ENCODE measurements around the gene ITPKC. TPM values are rescaled to one million over a fixed set of nuclear protein-coding genes. Genes with fewer than 3 reads are reported as not detected.

Gene ITPKC
- total RNA-seq, 2 donors from 2014 or later = 15.2 to 15.6 TPM

DNA sequence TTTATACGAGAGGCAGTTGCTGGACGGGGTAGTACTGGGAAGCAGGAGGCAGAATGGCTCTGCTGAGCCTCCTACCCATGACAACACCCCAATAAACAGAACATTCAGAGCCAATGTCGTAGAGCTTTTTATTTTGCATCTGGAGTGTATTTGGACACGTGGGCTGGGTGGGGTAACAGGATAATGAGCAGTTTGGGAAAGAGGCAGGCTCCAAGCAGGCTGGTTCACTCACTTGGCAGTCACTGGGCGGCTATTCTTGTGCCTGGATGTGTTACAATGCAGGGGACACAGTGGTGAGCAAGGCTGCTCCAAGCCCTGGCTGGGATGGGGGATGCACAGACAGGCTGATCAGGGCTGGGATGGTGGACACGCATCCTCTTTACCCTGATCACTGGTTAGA lies 23.8 kb downstream of the ITPKC start:
- Histone ChIP-seq H3K4me3 (no peak overlapping the region), H3K9me3 (no peaks in the 10 kb centered on the region), H3K4me1 (peaks cover 0 to 23% of the 10 kb centered on the region in 2 donors), H3K36me3 (peaks cover 47% of the 10 kb centered on the region), H3K27me3 (no peaks in the 10 kb centered on the region), H3K27ac (peak overlapping the region; percentile 28 to 58)
- DNase-seq (ENCODE audit: low spot score) = peak; percentile 91
- TF ChIP-seq, protein P1, sequence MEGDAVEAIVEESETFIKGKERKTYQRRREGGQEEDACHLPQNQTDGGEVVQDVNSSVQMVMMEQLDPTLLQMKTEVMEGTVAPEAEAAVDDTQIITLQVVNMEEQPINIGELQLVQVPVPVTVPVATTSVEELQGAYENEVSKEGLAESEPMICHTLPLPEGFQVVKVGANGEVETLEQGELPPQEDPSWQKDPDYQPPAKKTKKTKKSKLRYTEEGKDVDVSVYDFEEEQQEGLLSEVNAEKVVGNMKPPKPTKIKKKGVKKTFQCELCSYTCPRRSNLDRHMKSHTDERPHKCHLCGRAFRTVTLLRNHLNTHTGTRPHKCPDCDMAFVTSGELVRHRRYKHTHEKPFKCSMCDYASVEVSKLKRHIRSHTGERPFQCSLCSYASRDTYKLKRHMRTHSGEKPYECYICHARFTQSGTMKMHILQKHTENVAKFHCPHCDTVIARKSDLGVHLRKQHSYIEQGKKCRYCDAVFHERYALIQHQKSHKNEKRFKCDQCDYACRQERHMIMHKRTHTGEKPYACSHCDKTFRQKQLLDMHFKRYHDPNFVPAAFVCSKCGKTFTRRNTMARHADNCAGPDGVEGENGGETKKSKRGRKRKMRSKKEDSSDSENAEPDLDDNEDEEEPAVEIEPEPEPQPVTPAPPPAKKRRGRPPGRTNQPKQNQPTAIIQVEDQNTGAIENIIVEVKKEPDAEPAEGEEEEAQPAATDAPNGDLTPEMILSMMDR (IDR thresholded peaks at IDR 0.05) = no peak

DNA sequence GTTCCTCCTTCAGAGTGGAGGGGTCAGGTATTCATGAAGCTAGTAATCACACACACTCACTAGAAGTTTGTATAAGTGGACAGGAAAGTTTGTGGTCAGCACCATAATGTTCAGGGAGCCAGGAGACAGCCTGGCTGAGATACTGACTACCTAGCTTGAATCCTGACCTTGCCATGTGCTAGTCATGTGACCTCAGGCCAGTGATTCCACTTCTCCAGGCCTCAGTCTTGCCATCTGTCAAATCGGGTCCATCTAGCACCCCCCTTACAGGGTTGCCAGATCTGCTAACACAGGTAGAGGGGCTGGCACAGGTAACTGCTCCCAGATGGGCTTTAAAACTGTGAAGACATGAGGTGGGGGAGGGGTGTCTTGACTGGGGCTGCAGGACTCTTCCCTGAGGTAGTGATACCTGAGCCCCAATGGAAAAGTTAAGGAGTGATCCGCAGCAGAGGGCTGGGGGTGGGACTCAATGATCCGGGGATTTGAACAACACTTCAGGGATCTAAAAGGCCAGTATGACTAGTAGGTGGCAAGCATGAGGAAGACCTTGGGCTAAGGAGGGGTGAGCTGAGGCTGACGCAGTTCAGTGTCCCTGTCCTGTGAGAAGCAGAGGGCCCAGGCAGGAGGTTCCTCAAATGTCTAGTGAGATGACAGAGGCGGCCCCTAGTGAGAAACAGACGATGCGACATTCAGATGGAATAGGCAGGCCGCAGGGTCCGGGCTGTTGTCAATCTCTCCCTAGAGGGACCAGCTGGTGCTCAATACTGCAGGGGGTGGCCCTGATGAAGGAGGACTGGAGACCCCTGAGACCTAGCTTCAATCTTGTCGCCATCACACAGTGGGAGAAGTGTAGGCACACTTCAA lies 24.8 kb downstream of the ITPKC start:
- TF ChIP-seq, protein P1 (IDR thresholded peaks at IDR 0.05) = no peak
- Histone ChIP-seq H3K4me3 (no peak overlapping the region), H3K4me1 (peaks cover 0 to 26% of the 10 kb centered on the region in 2 donors), H3K27me3 (no peaks in the 10 kb centered on the region), H3K36me3 (peaks cover 36% of the 10 kb centered on the region), H3K9me3 (no peaks in the 10 kb centered on the region), H3K27ac (peak overlapping the region; percentile 28 to 58)
- DNase-seq (ENCODE audit: low spot score) = no peak

DNA sequence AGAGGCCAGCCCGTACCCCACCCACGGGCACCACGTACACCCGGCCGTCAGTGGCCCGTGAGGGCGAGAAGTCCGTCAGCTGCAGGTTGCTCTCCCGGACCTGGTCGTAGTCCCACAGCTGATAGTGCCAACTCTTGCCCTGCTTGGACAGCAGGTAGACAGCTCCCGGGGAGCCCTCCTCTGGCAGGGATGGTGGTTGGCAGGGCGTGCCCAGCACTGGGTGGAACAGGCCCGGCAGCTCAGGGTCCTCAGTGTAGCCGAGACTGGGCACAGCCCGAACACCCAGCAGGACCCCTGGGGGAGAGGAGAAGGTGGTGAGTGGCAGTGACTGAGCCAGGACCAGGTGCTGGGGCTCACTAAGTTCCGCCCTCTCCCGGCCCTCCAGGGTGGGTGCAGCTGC lies 25.6 kb downstream of the ITPKC start:
- H3K9me3 ChIP-seq = no peaks in the 10 kb centered on the region
- no peak overlapping the region for H3K4me3 ChIP-seq
- no peak for DNase-seq (ENCODE audit: low spot score)
- no peaks in the 10 kb centered on the region for H3K27me3 ChIP-seq
- TF ChIP-seq, protein P1 (IDR thresholded peaks at IDR 0.05) = no peak
- peaks cover 0 to 26% of the 10 kb centered on the region in 2 donors for H3K4me1 ChIP-seq
- no peak overlapping the region for H3K27ac ChIP-seq
- peaks cover 29% of the 10 kb centered on the region for H3K36me3 ChIP-seq

DNA sequence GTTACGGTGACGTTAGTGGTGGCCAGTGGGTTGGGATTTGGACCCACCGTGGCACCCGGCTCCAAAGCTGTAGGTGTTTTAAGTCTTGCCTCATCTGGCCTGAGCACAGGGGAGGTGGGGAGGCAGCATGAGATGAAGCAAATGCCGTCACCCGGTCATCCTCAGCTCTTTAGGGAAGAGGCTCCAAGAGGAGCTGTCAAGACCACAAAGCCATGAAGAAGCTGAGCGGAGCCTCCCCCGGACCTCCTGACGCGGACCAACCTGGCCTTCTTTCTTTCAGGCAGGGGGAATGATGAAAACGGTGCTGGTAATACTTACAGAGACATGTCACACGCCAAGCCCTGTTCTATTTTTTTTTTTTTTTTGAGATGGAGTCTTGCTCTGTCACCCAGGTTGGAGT lies 26.0 kb downstream of the ITPKC start:
- H3K4me3 ChIP-seq = no peak overlapping the region
- no peak overlapping the region for H3K27ac ChIP-seq
- no peak for DNase-seq (ENCODE audit: low spot score)
- H3K27me3 ChIP-seq = no peaks in the 10 kb centered on the region
- H3K4me1 ChIP-seq = peaks cover 0 to 26% of the 10 kb centered on the region in 2 donors
- H3K9me3 ChIP-seq = no peaks in the 10 kb centered on the region
- H3K36me3 ChIP-seq = peaks cover 25% of the 10 kb centered on the region
- TF ChIP-seq, protein P1 (IDR thresholded peaks at IDR 0.05) = no peak

DNA sequence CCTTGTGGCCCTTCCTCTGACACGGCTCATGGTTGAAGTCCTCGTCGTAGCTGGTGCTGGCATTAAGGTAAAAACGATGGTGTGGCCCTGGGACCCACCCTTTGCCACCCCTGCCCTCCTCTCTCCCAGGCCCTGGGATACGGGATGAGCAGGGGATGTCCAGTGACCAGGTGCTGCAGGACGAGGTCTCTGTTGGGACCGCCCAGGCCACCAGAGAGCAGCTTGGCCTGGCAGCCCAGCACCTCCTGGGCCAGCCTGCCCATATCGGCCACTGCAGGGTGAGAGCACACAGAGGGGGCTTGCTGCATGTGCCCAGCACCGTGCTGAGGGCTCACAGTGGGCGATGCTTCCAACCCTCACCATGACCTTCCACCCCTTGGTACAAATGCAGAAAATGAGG lies 27.0 kb downstream of the ITPKC start:
- no peaks in the 10 kb centered on the region for H3K27me3 ChIP-seq
- TF ChIP-seq, protein P1 (IDR thresholded peaks at IDR 0.05) = no peak
- peaks cover 17% of the 10 kb centered on the region for H3K36me3 ChIP-seq
- H3K9me3 ChIP-seq = no peaks in the 10 kb centered on the region
- no peak overlapping the region for H3K4me3 ChIP-seq
- H3K27ac ChIP-seq = no peak overlapping the region
- DNase-seq (ENCODE audit: low spot score) = no peak
- H3K4me1 ChIP-seq = peaks cover 0 to 30% of the 10 kb centered on the region in 2 donors

Data from right atrium auricular region (tissue), 2 donors.